Measurements from ENCODE around the gene HIP1.
"Not testable (repeated sequence)": the region's sequence is repeated elsewhere in the genome, so short reads cannot be mapped to it uniquely, and the experiment has no call there.

The HIP1 gene

DNA sequence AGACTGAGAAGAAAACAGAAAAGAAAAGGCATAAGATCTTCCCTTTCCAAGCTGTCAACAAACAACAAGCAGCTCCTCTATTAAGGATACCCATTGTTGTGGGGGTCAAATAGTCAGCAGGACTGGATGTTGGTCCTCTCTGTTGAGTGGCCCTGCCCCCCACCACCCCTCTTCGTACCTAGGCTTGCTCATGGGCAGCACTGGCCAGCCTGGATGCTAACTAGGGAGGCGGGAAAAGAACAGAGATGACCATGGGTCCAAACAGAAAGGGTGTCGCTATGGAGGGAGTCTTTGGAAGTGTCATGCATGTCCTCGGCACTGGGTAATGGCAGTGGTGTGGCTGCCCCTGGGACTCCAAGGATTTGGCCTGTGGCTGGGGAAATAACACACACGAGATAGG, 201.0 kb downstream of the HIP1 start:
- no peak for TF ChIP-seq CTCF (IDR thresholded peaks at IDR 0.05)

DNA sequence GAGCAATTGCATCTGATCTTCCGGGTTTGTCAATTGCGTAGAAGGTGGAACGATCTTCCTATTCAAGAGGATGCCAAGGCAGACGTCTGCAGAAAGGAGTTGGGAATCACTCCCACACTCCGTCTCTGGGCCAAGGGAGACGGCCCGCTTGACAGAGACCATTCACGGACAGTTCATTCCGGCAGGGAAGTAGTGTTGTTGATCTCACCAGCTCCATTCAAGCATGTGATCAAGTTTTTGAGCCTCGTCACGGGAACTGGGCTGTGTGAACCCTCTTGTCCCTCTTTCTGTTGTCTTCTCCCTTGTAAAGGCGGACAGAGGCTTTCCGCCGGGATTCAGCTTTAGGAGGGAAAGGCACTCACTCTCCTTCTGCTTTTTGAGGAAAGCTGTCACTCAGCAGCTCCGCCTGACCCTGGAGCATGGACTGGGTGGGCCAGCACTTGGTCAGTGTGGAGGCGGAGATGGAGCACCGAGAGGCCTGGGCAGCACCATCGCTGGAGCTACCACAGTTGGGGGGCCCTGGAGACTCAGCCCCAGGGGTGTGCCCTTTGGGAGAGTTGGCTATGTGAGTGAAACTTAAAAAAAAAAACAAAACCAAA, 201.7 kb downstream of the HIP1 start:
- TF ChIP-seq CTCF (IDR thresholded peaks at IDR 0.05) = no peak

GRCh38 chr7:75536491-75536890, 202.2 kb downstream of the HIP1 start:
- TF ChIP-seq CTCF (IDR thresholded peaks at IDR 0.05) = no peak

DNA sequence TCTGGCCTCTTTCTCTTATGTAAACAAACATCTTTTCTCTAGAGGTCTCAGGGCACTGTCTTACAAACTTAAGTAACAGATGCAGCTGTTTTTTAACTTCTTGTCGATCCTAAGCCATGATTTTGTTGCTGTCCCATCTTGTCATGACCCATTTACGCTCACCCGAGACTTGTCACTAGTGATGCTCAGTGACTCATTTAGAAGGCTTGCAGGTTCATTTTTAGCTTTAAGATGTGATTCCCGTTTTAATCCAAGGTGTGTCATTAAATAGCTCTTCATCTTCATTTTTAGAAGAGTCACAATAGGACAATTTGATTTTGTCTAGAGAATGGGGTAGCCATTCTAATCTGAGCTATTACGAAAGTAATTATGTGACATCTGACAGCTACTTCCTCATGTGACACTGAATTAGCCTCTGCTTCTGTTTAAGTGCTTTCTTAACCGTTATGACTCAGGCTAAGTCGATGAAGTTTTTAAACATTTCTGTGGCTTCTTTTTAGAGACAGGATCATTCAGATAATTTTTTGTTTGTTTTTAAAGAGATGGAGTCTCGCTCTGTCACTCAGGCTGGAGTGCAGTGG, 203.9 kb downstream of the HIP1 start:
- TF ChIP-seq CTCF (IDR thresholded peaks at IDR 0.05) = no peak

DNA sequence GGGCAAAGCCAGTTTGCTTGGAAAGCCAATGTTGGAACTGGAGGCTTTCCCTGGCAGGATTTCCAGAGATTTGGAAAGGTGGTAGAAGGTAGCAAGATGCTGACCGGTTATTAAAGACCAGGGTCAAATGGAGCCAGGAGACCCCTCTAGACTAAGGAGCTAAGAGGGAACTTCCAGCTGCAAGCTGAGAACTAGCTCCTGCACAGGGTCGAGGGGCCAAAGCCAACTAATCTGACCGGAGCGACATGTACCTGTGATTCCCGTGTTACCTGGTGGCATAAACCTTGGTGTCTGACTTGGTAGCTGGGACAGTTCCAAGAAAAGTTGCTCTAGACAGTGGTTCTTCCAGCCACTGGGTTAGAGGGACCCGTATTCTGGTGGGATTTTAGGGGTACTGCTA, 204.8 kb downstream of the HIP1 start:
- TF ChIP-seq CTCF (IDR thresholded peaks at IDR 0.05) = no peak

DNA sequence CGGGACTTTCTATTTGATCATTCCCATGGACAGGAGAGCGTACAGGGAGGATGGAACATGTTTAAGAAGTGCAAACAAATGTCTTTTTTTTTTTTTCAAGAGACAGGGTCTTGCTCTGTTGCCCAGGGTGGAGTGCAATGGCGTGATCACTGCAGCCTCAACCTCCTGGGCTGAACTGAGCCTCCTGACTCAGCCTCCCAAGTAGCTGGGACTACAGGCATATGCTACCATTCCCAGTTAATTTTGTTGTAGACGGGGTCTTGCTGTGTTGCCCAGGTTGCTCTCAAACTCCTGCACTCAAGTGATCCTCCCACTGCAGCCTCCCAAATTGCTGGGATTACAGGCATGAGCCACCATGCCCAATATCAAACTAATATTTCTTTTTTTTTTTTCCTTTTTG, 206.1 kb downstream of the HIP1 start:
- TF ChIP-seq CTCF (IDR thresholded peaks at IDR 0.05) = no peak

GRCh38 chr7:75531359-75531821, 207.4 kb downstream of the HIP1 start:
- no peak for TF ChIP-seq CTCF (IDR thresholded peaks at IDR 0.05)

GRCh38 chr7:75492020-75492419, 246.7 kb downstream of the HIP1 start, which contains the start of gene SPDYE5:
TSS of gene SPDYE5 (plus strand) at chr7:75492320. CDS start at chr7:75494048, 1,728 bp downstream.
- TF ChIP-seq CTCF (IDR thresholded peaks at IDR 0.05) = not testable (repeated sequence)

All from LNCAP (cell line).